ENCODE data around the gene EXOC4. TPM values are rescaled to one million over a fixed set of nuclear protein-coding genes. Genes with fewer than 3 reads are reported as not detected.

Gene EXOC4
- total RNA-seq, 1 donor from 2014 or later: 103 TPM

GRCh38 chr7:133947458-133948254, 694.8 kb downstream of the EXOC4 start:
- H3K4me1 Mint-ChIP-seq: no peaks in the 10 kb centered on the region
- no peaks in the 10 kb centered on the region for H3K9me3 Mint-ChIP-seq
- ATAC-seq (ENCODE audit: low read depth): no peak
- H3K36me3 Mint-ChIP-seq (ENCODE audit: low read depth): peaks cover 37% of the 10 kb centered on the region
- H3K27me3 Mint-ChIP-seq: no peaks in the 10 kb centered on the region
- DNase-seq: no peak
- ChIA-PET POLR2A (no interaction called here), CTCF (no interaction called here)
- H3K27ac Mint-ChIP-seq: no peak overlapping the region
- no peak overlapping the region for H3K4me3 Mint-ChIP-seq
- no peak for TF ChIP-seq CTCF (IDR thresholded peaks at IDR 0.05)
- intact Hi-C loops (cut with micrococcal nuclease): no loop called here

GRCh38 chr7:133948588-133948987, 695.7 kb downstream of the EXOC4 start:
- ATAC-seq (ENCODE audit: low read depth): no peak
- Mint-ChIP-seq H3K36me3 (ENCODE audit: low read depth) (peaks cover 37% of the 10 kb centered on the region), H3K4me3 (no peak overlapping the region), H3K4me1 (no peaks in the 10 kb centered on the region), H3K27ac (no peak overlapping the region), H3K27me3 (no peaks in the 10 kb centered on the region), H3K9me3 (no peaks in the 10 kb centered on the region)
- DNase-seq: no peak
- no peak for TF ChIP-seq CTCF (IDR thresholded peaks at IDR 0.05)
- CTCF ChIA-PET: no interaction called here
- POLR2A ChIA-PET: no interaction called here
- intact Hi-C loops (cut with micrococcal nuclease): no loop called here

GRCh38 chr7:133950855-133951254, 698.0 kb downstream of the EXOC4 start:
- Mint-ChIP-seq H3K4me3 (no peak overlapping the region), H3K9me3 (peaks cover 2% of the 10 kb centered on the region), H3K27me3 (no peaks in the 10 kb centered on the region), H3K4me1 (no peaks in the 10 kb centered on the region), H3K27ac (no peak overlapping the region), H3K36me3 (ENCODE audit: low read depth) (peaks cover 46% of the 10 kb centered on the region)
- DNase-seq (no peak), ATAC-seq (ENCODE audit: low read depth) (no peak)
- intact Hi-C loops (cut with micrococcal nuclease): no loop called here
- ChIA-PET POLR2A (no interaction called here), CTCF (no interaction called here)
- TF ChIP-seq CTCF (IDR thresholded peaks at IDR 0.05): no peak

- H3K36me3 Mint-ChIP-seq (ENCODE audit: low read depth): peaks cover 25% of the 10 kb centered on the region
- H3K27me3 Mint-ChIP-seq: no peaks in the 10 kb centered on the region
- H3K4me1 Mint-ChIP-seq: no peaks in the 10 kb centered on the region
- H3K9me3 Mint-ChIP-seq: peaks cover 2% of the 10 kb centered on the region
- ChIA-PET POLR2A (no interaction called here), CTCF (no interaction called here)
- ATAC-seq (ENCODE audit: low read depth) (no peak), DNase-seq (no peak)
- no peak overlapping the region for H3K27ac Mint-ChIP-seq
- TF ChIP-seq CTCF (IDR thresholded peaks at IDR 0.05): no peak
- H3K4me3 Mint-ChIP-seq: no peak overlapping the region
- intact Hi-C loops (cut with micrococcal nuclease): no loop called here
Measured at GRCh38 chr7:133955208-133955607, 702.3 kb downstream of the EXOC4 start.

- TF ChIP-seq CTCF (IDR thresholded peaks at IDR 0.05): no peak
- no peak overlapping the region for H3K27ac Mint-ChIP-seq
- DNase-seq: no peak
- ChIA-PET POLR2A (no interaction called here), CTCF (no interaction called here)
- no peak for ATAC-seq (ENCODE audit: low read depth)
- H3K36me3 Mint-ChIP-seq (ENCODE audit: low read depth): peaks cover 18% of the 10 kb centered on the region
- H3K4me3 Mint-ChIP-seq: no peak overlapping the region
- H3K27me3 Mint-ChIP-seq: no peaks in the 10 kb centered on the region
- intact Hi-C loops (cut with micrococcal nuclease): no loop called here
- peaks cover 2% of the 10 kb centered on the region for H3K9me3 Mint-ChIP-seq
- H3K4me1 Mint-ChIP-seq: no peaks in the 10 kb centered on the region
Measured at GRCh38 chr7:133957845-133958244, 705.0 kb downstream of the EXOC4 start.

Data from activated B cell treated with CpG ODN at 0.5 μM for 24 hours (primary cell).